ENCODE measurements around the gene HS6ST3. TPM values are rescaled to one million over a fixed set of nuclear protein-coding genes. Genes with fewer than 3 reads are reported as not detected.

HS6ST3 gene
- total and polyA plus RNA-seq, 9 of the 15 experiments (the other 6 are each of a cell fraction or from before 2014, with no cell fraction given), result not detected

DNA sequence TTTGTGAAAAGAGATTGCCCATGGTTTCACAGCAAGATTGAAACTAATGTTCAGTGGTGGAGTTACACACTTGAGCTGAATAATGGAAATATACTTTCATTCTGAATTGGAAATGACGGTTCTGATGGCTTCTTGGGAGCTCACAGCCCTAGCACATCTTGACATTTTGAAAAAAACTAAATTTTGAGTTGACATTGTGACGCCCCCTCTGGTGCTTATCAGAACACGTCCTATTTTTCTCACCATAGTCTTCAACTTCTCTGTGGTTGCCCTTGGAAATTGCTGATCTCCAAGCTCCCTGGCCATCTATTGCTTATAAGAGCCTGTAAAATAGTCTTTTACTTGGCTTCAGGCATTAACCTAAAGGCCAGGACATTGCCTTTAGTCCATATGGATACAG is 702.3 kb downstream of the HS6ST3 start:
- no peak overlapping the region for H3K27ac ChIP-seq (ENCODE audit: extremely low read depth, low read depth, low read length)
- no peak for DNase-seq (ENCODE audit: extremely low read depth in 1 of 4, low spot score in 3 of 4)
- FAIRE-seq, result no peak
- POLR2A ChIA-PET, result no interaction called here
- H4K20me1 ChIP-seq (replicated peaks; ENCODE audit: control insufficient read depth, insufficient read depth, low read length), result no peaks in the 10 kb centered on the region
- no peak for ATAC-seq
- no TSS peak for BruUV-seq (replicated peaks)
- H3K27me3 ChIP-seq (ENCODE audit: control insufficient read depth in 2 of 2, insufficient read depth in 2 of 2, low read length in 2 of 2), result no peaks in the 10 kb centered on the region
- H3K9me1 ChIP-seq (ENCODE audit: control insufficient read depth, insufficient read depth, low read length), result no peaks in the 10 kb centered on the region
- 0% methylated on average over 3 of the region's 3 CpGs for WGBS (ENCODE audit: insufficient coverage, low coverage, missing lambda C conversion rate)
- H3K9me3 ChIP-seq (replicated peaks; ENCODE audit: control insufficient read depth, insufficient read depth, low read depth, low read length), result no peaks in the 10 kb centered on the region
- no peak overlapping the region for H3K4me3 ChIP-seq
- in situ Hi-C loops (cut with MboI) (no loop called here), intact Hi-C loops (cut with micrococcal nuclease) (no loop called here)
- H3K4me1 ChIP-seq (replicated peaks in 1 of 2; ENCODE audit: control insufficient read depth in 2 of 2, insufficient read depth in 2 of 2, low read length in 2 of 2), result no peaks in the 10 kb centered on the region
- no peak overlapping the region for H2AFZ ChIP-seq (ENCODE audit: low read depth, low read length)
- H3K36me3 ChIP-seq (ENCODE audit: control insufficient read depth, insufficient read depth, low read length), result no peaks in the 10 kb centered on the region
- H3K9ac ChIP-seq (ENCODE audit: insufficient read depth in 1 of 2, low read depth in 2 of 2, low read length in 2 of 2), result no peak overlapping the region
- H3K4me2 ChIP-seq (ENCODE audit: insufficient read depth, low read length), result no peak overlapping the region
- H3K79me2 ChIP-seq (ENCODE audit: control insufficient read depth, insufficient read depth, low read length), result no peaks in the 10 kb centered on the region
- CTCF ChIA-PET (ENCODE audit: low intra/inter-chr PET ratio), result no interaction called here
- TF ChIP-seq DIDO1 (tag; IDR thresholded peaks at IDR 0.05; ENCODE audit: low read depth) (no peak), E2F3 (CRISPR knock-in tag; IDR thresholded peaks at IDR 0.05) (no peak), ZKSCAN1 (IDR thresholded peaks at IDR 0.05; ENCODE audit: low read depth, low read length) (no peak), ZNF165 (CRISPR knock-in tag; IDR thresholded peaks at IDR 0.05; ENCODE audit: borderline replicate concordance) (no peak), ZBTB12 (CRISPR knock-in tag; IDR thresholded peaks at IDR 0.05) (no peak), RAD21 (CRISPR knock-in tag; conservative IDR thresholded peaks at IDR 0.05 in 1 of 2, IDR thresholded peaks at IDR 0.05 in 1 of 2) (no peak), ESRRA (IDR thresholded peaks at IDR 0.05; ENCODE audit: borderline replicate concordance, low read depth) (no peak), NFE2L1 (tag; IDR thresholded peaks at IDR 0.05; ENCODE audit: borderline replicate concordance, low read depth) (no peak), TRIM25 (IDR thresholded peaks at IDR 0.05; ENCODE audit: borderline replicate concordance) (no peak), DEAF1 (CRISPR knock-in tag; IDR thresholded peaks at IDR 0.05) (no peak), PRDM10 (IDR thresholded peaks at IDR 0.05; ENCODE audit: partially characterized antibody) (no peak), POLR2B (IDR thresholded peaks at IDR 0.05; ENCODE audit: low read depth, partially characterized antibody) (no peak), ADNP (tag; IDR thresholded peaks at IDR 0.05) (no peak)
